ENCODE measurements around the gene UBE3D.

The UBE3D gene

GRCh38 chr6:82890240-82890639 lies 175.4 kb downstream of the UBE3D start:
- H3K27me3 ChIP-seq (ENCODE audit: low read length), result no peaks in the 10 kb centered on the region
- no peak for TF ChIP-seq EZH2phosphoT487 (conservative IDR thresholded peaks at IDR 0.05; ENCODE audit: low read length)
- TF ChIP-seq CTCF (IDR thresholded peaks at IDR 0.05; ENCODE audit: insufficient read depth, low read length, poor library complexity, severe bottlenecking), result no peak
- H3K9me3 ChIP-seq (ENCODE audit: insufficient read depth, low read length), result no peaks in the 10 kb centered on the region

GRCh38 chr6:82889143-82889542 lies 176.5 kb downstream of the UBE3D start:
- Histone ChIP-seq H3K27ac (ENCODE audit: low read depth, low read length) (no peak overlapping the region), H3F3A (ENCODE audit: insufficient read depth) (no peaks in the 10 kb centered on the region), H3K4me2 (ENCODE audit: low read depth, low read length, poor library complexity, severe bottlenecking) (no peak overlapping the region), H3K79me2 (ENCODE audit: insufficient read depth, low read length) (no peaks in the 10 kb centered on the region), H3K9me2 (replicated peaks; ENCODE audit: insufficient read depth, low read length) (no peaks in the 10 kb centered on the region), H3K27me3 (ENCODE audit: low read length) (no peaks in the 10 kb centered on the region), H3K36me3 (ENCODE audit: low read length) (no peaks in the 10 kb centered on the region), H4K20me1 (ENCODE audit: low read depth, low read length) (no peaks in the 10 kb centered on the region), H2AFZ (ENCODE audit: low read depth, low read length, severe bottlenecking) (no peak overlapping the region), H3K9me3 (ENCODE audit: insufficient read depth, low read length) (no peaks in the 10 kb centered on the region), H3K9ac (ENCODE audit: low read length) (no peak overlapping the region), H3K4me3 (ENCODE audit: insufficient read depth, low read length, poor library complexity, severe bottlenecking) (no peak overlapping the region)
- TF ChIP-seq EZH2phosphoT487 (conservative IDR thresholded peaks at IDR 0.05; ENCODE audit: low read length), result no peak

More at GRCh38 chr6:82890240-82890639, 175.4 kb downstream of the UBE3D start:
- no peaks in the 10 kb centered on the region for H3K36me3 ChIP-seq (ENCODE audit: low read length)
- no peak overlapping the region for H2AFZ ChIP-seq (ENCODE audit: low read depth, low read length, severe bottlenecking)
- no peak overlapping the region for H3K4me3 ChIP-seq (ENCODE audit: insufficient read depth, low read length, poor library complexity, severe bottlenecking)
- H3F3A ChIP-seq (ENCODE audit: insufficient read depth), result no peaks in the 10 kb centered on the region
- no peak overlapping the region for H3K27ac ChIP-seq (ENCODE audit: low read depth, low read length)
- H3K4me2 ChIP-seq (ENCODE audit: low read depth, low read length, poor library complexity, severe bottlenecking), result no peak overlapping the region
- H3K9me2 ChIP-seq (replicated peaks; ENCODE audit: insufficient read depth, low read length), result no peaks in the 10 kb centered on the region
- H3K79me2 ChIP-seq (ENCODE audit: insufficient read depth, low read length), result no peaks in the 10 kb centered on the region
- no peaks in the 10 kb centered on the region for H4K20me1 ChIP-seq (ENCODE audit: low read depth, low read length)
- H3K9ac ChIP-seq (ENCODE audit: low read length), result no peak overlapping the region

- no peak overlapping the region for H3K4me2 ChIP-seq (ENCODE audit: low read depth, low read length, poor library complexity, severe bottlenecking)
- H3K4me3 ChIP-seq (ENCODE audit: insufficient read depth, low read length, poor library complexity, severe bottlenecking), result no peak overlapping the region
- H3K9ac ChIP-seq (ENCODE audit: low read length), result no peak overlapping the region
- no peaks in the 10 kb centered on the region for H3K9me2 ChIP-seq (replicated peaks; ENCODE audit: insufficient read depth, low read length)
- no peak for TF ChIP-seq EZH2phosphoT487 (conservative IDR thresholded peaks at IDR 0.05; ENCODE audit: low read length)
- H3K27ac ChIP-seq (ENCODE audit: low read depth, low read length), result no peak overlapping the region
- H4K20me1 ChIP-seq (ENCODE audit: low read depth, low read length), result no peaks in the 10 kb centered on the region
- H3K27me3 ChIP-seq (ENCODE audit: low read length), result no peaks in the 10 kb centered on the region
- H3K79me2 ChIP-seq (ENCODE audit: insufficient read depth, low read length), result no peaks in the 10 kb centered on the region
- no peaks in the 10 kb centered on the region for H3K36me3 ChIP-seq (ENCODE audit: low read length)
- no peak overlapping the region for H2AFZ ChIP-seq (ENCODE audit: low read depth, low read length, severe bottlenecking)
- H3F3A ChIP-seq (ENCODE audit: insufficient read depth), result no peaks in the 10 kb centered on the region
- H3K9me3 ChIP-seq (ENCODE audit: insufficient read depth, low read length), result no peaks in the 10 kb centered on the region
Observed at GRCh38 chr6:82882363-82883023, 183.1 kb downstream of the UBE3D start.

GRCh38 chr6:82881519-82881918 lies 184.1 kb downstream of the UBE3D start:
- Histone ChIP-seq H3K9me3 (ENCODE audit: insufficient read depth, low read length) (no peaks in the 10 kb centered on the region), H3K79me2 (ENCODE audit: insufficient read depth, low read length) (no peaks in the 10 kb centered on the region), H3K4me2 (ENCODE audit: low read depth, low read length, poor library complexity, severe bottlenecking) (no peak overlapping the region), H4K20me1 (ENCODE audit: low read depth, low read length) (no peaks in the 10 kb centered on the region), H2AFZ (ENCODE audit: low read depth, low read length, severe bottlenecking) (no peak overlapping the region), H3K9ac (ENCODE audit: low read length) (no peak overlapping the region), H3K27me3 (ENCODE audit: low read length) (no peaks in the 10 kb centered on the region), H3K4me3 (ENCODE audit: insufficient read depth, low read length, poor library complexity, severe bottlenecking) (no peak overlapping the region), H3K27ac (ENCODE audit: low read depth, low read length) (no peak overlapping the region), H3K36me3 (ENCODE audit: low read length) (no peaks in the 10 kb centered on the region), H3K9me2 (replicated peaks; ENCODE audit: insufficient read depth, low read length) (no peaks in the 10 kb centered on the region), H3F3A (ENCODE audit: insufficient read depth) (no peaks in the 10 kb centered on the region)
- TF ChIP-seq EZH2phosphoT487 (conservative IDR thresholded peaks at IDR 0.05; ENCODE audit: low read length) (no peak), CTCF (IDR thresholded peaks at IDR 0.05; ENCODE audit: insufficient read depth, low read length, poor library complexity, severe bottlenecking) (no peak)
